Thoracic aorta (tissue), 2 donors: ENCODE data around the gene RNF223. TPM values are rescaled to one million over a fixed set of nuclear protein-coding genes. Genes with fewer than 3 reads are reported as not detected.

Source experiments
- ATAC-seq: fragments of 150-250 bp; one replicate; pipeline ENCODE4 v1.8.0; 2017; ENCODE audit warnings: low read depth; ENCODE audit not compliant: insufficient number of reproducible peaks, low FRiP score
- DNase-seq: peaks from one replicate; pipeline ENCODE4 v3.0.0-alpha.2; 2020; ENCODE audit warnings: low spot score
- H3K27ac ChIP-seq, 2 donors: fragments of 200-600 bp; sonication (generic); 1 replicate in 1 of 2; 2 replicates in 1 of 2; pipeline ENCODE4 v1.5.1; 2016; ENCODE audit warnings: mild to moderate bottlenecking in 2 of 2, moderate library complexity in 2 of 2
- H3K27me3 ChIP-seq: fragments of 200-600 bp; sonication (generic); replicated peaks from 2 replicates; pipeline ENCODE4 v1.6.0; 2016; ENCODE audit warnings: mild to moderate bottlenecking; ENCODE audit not compliant: insufficient read depth
- H3K36me3 ChIP-seq: fragments of 200-600 bp; sonication (generic); one replicate; pipeline ENCODE4 v1.5.1; 2016
- H3K4me1 ChIP-seq, 2 donors: fragments of 200-600 bp; sonication (generic); 1 replicate in 1 of 2; 2 replicates in 1 of 2; pipeline versions ENCODE4 v1.5.1 to v1.6.0; 2016; ENCODE audit warnings: low read depth in 2 of 2, mild to moderate bottlenecking in 1 of 2; ENCODE audit not compliant: control insufficient read depth in 1 of 2
- H3K4me3 ChIP-seq: fragments of 200-600 bp; sonication (generic); 2 replicates; pipeline ENCODE4 v1.5.1; 2016; ENCODE audit warnings: mild to moderate bottlenecking
- H3K9me3 ChIP-seq: fragments of 200-600 bp; sonication (generic); 2 replicates; pipeline ENCODE4 v1.5.1; 2016
- total RNA-seq, 2 donors: library from RNA; depleted of rRNA; stranded (reverse); fragments of >200 nt; gene quantifications; one replicate each; pipeline versions ENCODE4 v1.1.0 to v1.2.3, GENCODE V29; 2016
- TF ChIP-seq, protein P1 (sequence below): fragments of 200-600 bp; sonication (generic); IDR thresholded peaks from one replicate; pipeline ENCODE4 v1.5.1; 2019; ENCODE audit warnings: antibody characterized with exemption

RNF223 gene
- total RNA-seq, 2 donors from 2014 or later = 0.71 TPM; not detected in 1

- Histone ChIP-seq H3K27me3 (no peaks in the 10 kb centered on the region), H3K36me3 (peaks cover 3% of the 10 kb centered on the region), H3K4me3 (no peak overlapping the region), H3K27ac (no peak overlapping the region), H3K4me1 (no peaks in the 10 kb centered on the region), H3K9me3 (no peaks in the 10 kb centered on the region)
- TF ChIP-seq, protein P1, sequence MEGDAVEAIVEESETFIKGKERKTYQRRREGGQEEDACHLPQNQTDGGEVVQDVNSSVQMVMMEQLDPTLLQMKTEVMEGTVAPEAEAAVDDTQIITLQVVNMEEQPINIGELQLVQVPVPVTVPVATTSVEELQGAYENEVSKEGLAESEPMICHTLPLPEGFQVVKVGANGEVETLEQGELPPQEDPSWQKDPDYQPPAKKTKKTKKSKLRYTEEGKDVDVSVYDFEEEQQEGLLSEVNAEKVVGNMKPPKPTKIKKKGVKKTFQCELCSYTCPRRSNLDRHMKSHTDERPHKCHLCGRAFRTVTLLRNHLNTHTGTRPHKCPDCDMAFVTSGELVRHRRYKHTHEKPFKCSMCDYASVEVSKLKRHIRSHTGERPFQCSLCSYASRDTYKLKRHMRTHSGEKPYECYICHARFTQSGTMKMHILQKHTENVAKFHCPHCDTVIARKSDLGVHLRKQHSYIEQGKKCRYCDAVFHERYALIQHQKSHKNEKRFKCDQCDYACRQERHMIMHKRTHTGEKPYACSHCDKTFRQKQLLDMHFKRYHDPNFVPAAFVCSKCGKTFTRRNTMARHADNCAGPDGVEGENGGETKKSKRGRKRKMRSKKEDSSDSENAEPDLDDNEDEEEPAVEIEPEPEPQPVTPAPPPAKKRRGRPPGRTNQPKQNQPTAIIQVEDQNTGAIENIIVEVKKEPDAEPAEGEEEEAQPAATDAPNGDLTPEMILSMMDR = no peak
- DNase-seq (no peak), ATAC-seq (no peak)
Observed at GRCh38 chr1:1051127-1051810, 22.8 kb downstream of the RNF223 start.

- TF ChIP-seq, protein P1 = no peak
- Histone ChIP-seq H3K4me3 (no peak overlapping the region), H3K4me1 (no peaks in the 10 kb centered on the region), H3K27me3 (no peaks in the 10 kb centered on the region), H3K9me3 (no peaks in the 10 kb centered on the region), H3K27ac (no peak overlapping the region), H3K36me3 (peaks cover 3% of the 10 kb centered on the region)
- ATAC-seq (no peak), DNase-seq (no peak)
Observed at GRCh38 chr1:1050577-1051052, 23.5 kb downstream of the RNF223 start.

DNA sequence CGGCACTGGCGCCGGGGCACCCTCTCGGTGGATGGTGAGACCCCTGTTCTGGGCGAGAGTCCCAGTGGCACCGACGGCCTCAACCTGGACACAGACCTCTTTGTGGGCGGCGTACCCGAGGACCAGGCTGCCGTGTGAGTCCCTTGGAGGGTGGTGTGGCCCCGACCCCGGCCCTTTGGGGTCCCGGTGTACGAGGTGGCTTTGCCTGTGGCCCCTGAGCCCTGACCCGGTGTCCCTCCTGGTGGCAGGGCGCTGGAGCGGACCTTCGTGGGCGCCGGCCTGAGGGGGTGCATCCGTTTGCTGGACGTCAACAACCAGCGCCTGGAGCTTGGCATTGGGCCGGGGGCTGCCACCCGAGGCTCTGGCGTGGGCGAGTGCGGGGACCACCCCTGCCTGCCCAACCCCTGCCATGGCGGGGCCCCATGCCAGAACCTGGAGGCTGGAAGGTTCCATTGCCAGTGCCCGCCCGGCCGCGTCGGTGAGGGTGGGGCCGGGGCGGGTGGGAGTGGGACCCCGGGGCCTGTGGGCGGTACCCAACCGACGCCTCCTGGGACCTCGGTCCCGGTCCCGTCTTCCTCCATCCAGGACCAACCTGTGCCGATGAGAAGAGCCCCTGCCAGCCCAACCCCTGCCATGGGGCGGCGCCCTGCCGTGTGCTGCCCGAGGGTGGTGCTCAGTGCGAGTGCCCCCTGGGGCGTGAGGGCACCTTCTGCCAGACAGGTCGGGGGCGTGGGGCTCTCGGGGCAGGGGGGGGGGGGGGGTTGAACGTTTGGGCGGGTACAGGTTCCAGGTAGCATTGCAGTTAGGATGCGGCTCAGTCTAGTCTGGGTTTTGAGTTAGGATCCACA, 24.6 kb downstream of the RNF223 start:
- TF ChIP-seq, protein P1 = no peak

DNA sequence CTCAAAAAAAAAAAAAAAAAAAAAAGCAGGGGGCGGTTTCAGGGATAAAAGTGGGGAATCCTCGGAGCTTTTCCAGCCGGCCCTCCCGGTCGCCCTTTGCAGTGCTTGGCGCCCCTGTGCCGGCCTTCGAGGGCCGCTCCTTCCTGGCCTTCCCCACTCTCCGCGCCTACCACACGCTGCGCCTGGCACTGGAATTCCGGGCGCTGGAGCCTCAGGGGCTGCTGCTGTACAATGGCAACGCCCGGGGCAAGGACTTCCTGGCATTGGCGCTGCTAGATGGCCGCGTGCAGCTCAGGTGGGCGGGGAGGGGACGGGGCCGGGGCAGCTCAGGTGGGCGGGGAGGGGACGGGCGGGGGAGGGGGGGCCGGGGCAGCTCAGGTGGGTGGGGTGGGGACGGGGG, 25.3 kb downstream of the RNF223 start:
- TF ChIP-seq, protein P1 = no peak
- no peak overlapping the region for H3K4me3 ChIP-seq
- peaks cover 3% of the 10 kb centered on the region for H3K36me3 ChIP-seq
- no peaks in the 10 kb centered on the region for H3K9me3 ChIP-seq
- ATAC-seq (no peak), DNase-seq (no peak)
- no peak overlapping the region for H3K27ac ChIP-seq
- H3K27me3 ChIP-seq = no peaks in the 10 kb centered on the region
- H3K4me1 ChIP-seq = no peaks in the 10 kb centered on the region

More for the DNA sequence above, 24.6 kb downstream of the RNF223 start:
- Histone ChIP-seq H3K4me1 (no peaks in the 10 kb centered on the region), H3K36me3 (peaks cover 3% of the 10 kb centered on the region), H3K27ac (no peak overlapping the region), H3K9me3 (no peaks in the 10 kb centered on the region), H3K4me3 (no peak overlapping the region), H3K27me3 (no peaks in the 10 kb centered on the region)
- DNase-seq (no peak), ATAC-seq (no peak)

DNA sequence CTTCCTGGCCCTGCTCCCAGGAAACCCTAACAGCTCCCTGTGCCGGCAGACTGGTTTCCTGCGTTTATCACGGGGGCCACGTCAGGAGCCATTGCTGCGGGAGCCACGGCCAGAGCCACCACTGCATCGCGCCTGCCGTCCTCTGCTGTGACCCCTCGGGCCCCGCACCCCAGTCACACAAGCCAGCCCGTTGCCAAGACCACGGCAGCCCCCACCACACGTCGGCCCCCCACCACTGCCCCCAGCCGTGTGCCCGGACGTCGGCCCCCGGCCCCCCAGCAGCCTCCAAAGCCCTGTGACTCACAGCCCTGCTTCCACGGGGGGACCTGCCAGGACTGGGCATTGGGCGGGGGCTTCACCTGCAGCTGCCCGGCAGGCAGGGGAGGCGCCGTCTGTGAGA, 26.1 kb downstream of the RNF223 start:
- no peak for DNase-seq
- Histone ChIP-seq H3K9me3 (no peaks in the 10 kb centered on the region), H3K36me3 (no peaks in the 10 kb centered on the region), H3K4me3 (no peak overlapping the region), H3K4me1 (no peaks in the 10 kb centered on the region), H3K27me3 (no peaks in the 10 kb centered on the region), H3K27ac (no peak overlapping the region)
- TF ChIP-seq, protein P1 = no peak
- no peak for ATAC-seq
